Measurements from ENCODE around the gene NOL6.
"Not testable (repeated sequence)": the region's sequence is repeated elsewhere in the genome, so short reads cannot be mapped to it uniquely, and the experiment has no call there.

DNA sequence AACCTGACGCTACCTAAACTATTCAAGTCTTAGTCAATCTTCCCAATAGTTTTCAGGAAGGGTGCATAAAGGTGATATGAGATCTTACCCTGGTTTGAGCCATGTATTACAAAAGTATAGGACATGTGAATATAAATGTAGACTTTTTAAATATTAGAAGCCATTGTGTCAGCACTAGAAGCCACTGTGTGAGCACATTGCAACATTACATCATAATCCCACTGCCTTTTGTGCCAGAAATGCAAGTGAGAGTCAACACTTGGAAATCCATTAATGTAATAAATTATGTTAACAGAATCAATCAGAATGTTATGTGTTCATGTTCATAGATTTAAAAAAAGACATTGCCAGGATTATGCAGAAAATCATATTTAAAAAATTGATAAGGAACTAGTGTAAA, 42.7 kb upstream of the NOL6 start:
- not testable (repeated sequence) for TF ChIP-seq TOE1 (CRISPR knock-in tag; IDR thresholded peaks at IDR 0.05); KDM5A (IDR thresholded peaks at IDR 0.05; ENCODE audit: borderline replicate concordance, low read length); SNRNP70 (IDR thresholded peaks at IDR 0.05; ENCODE audit: low read depth, low read length); POLR2AphosphoS5 (IDR thresholded peaks at IDR 0.05; ENCODE audit: low read depth, low read length)

Measured in HepG2 (cell line).